Testis (tissue), 2 donors: Measurements from ENCODE around the gene CPT2.

Experiments used
- CTCF ChIP-seq, 3 experiments: fragments of 450-650 bp in 2 of 3; fragments of 200-600 bp in 1 of 3; sonication (generic) in 1 of 3; IDR thresholded peaks; one replicate each; pipeline ENCODE4 v1.5.1; 2016 to 2019; ENCODE audit warnings: antibody characterized with exemption in 3 of 3, mild to moderate bottlenecking in 2 of 3, moderate library complexity in 1 of 3
- POLR2A ChIP-seq: fragments of 450-650 bp; IDR thresholded peaks from one replicate; pipeline ENCODE4 v1.6.1; 2017; ENCODE audit warnings: antibody characterized with exemption, mild to moderate bottlenecking, moderate library complexity

- TF ChIP-seq CTCF (IDR thresholded peaks at IDR 0.05) (no peak), POLR2A (no peak)
Observed at GRCh38 chr1:53198241-53198651, 1.6 kb downstream of the CPT2 start.
